HEK293 (cell line): ENCODE measurements around the gene CMIP.

Source experiments
- CTCF ChIA-PET: fragments of 350-600 bp; formaldehyde crosslinking; extraction: SDS; loops from one replicate; lab custom pipeline; 2021; ENCODE audit warnings: antibody characterized with exemption; lab: Yijun Ruan, JAX
- POLR2A ChIA-PET: fragments of 300-600 bp; formaldehyde crosslinking; extraction: SDS; loops from one replicate; lab custom pipeline; 2020; ENCODE audit warnings: antibody characterized with exemption, inconsistent platforms; lab: Yijun Ruan, JAX
- H3K27ac ChIP-seq: fragments of 200-500 bp; sonication (Bioruptor generic); 2 replicates; pipeline ENCODE4 v1.5.1; 2014; ENCODE audit warnings: low read depth, low read length, control low read depth, inconsistent platforms; ENCODE audit errors: extremely low read depth
- H3K36me3 ChIP-seq, 2 experiments: fragments of 200-500 bp in 1 of 2; sonication (Bioruptor generic) in 1 of 2; 1 replicate in 1 of 2; 2 replicates in 1 of 2; pipeline ENCODE4 v1.5.1; 2014 to 2017; ENCODE audit warnings: inconsistent platforms in 2 of 2, low read length in 2 of 2; ENCODE audit not compliant: control insufficient read depth in 2 of 2, insufficient read depth in 1 of 2
- H3K4me1 ChIP-seq: fragments of 200-500 bp; sonication (Bioruptor generic); 2 replicates; pipeline ENCODE4 v1.5.1; 2014; ENCODE audit warnings: mild to moderate bottlenecking, low read length, inconsistent platforms; ENCODE audit not compliant: control insufficient read depth, insufficient read depth
- H3K4me3 ChIP-seq: 2 replicates; pipeline ENCODE4 v1.5.1; 2011; ENCODE audit warnings: low read depth, mild to moderate bottlenecking, control low read depth, low read length, moderate library complexity
- H3K9me3 ChIP-seq: fragments of 200-500 bp; sonication (Bioruptor generic); 2 replicates; pipeline ENCODE4 v1.5.1; 2014; ENCODE audit warnings: low read depth, low read length, inconsistent platforms; ENCODE audit not compliant: control insufficient read depth, insufficient read depth
- EGR2 ChIP-seq: fragments of 450-650 bp; formaldehyde crosslinking; IDR thresholded peaks from 2 replicates; pipeline ENCODE4 v1.5.1; 2016; ENCODE audit warnings: low read depth, missing biosample characterization, missing genetic modification characterization
- GLI4 ChIP-seq: fragments of 450-650 bp; formaldehyde crosslinking; IDR thresholded peaks from 2 replicates; pipeline ENCODE4 v1.5.1; 2016; ENCODE audit warnings: missing biosample characterization, missing genetic modification characterization
- KLF1 ChIP-seq: fragments of 450-650 bp; formaldehyde crosslinking; IDR thresholded peaks from 2 replicates; pipeline ENCODE4 v1.5.1; 2016; ENCODE audit warnings: missing biosample characterization, missing genetic modification characterization
- RBAK ChIP-seq: fragments of 450-650 bp; formaldehyde crosslinking; IDR thresholded peaks from 2 replicates; pipeline ENCODE4 v1.5.1; 2016; ENCODE audit warnings: missing biosample characterization, missing genetic modification characterization
- TCF7L2 ChIP-seq: IDR thresholded peaks from 2 replicates; pipeline ENCODE4 v1.6.1; 2011; ENCODE audit warnings: low read depth, mild to moderate bottlenecking, inconsistent platforms, low read length, moderate library complexity, borderline replicate concordance
- YY2 ChIP-seq: fragments of 450-650 bp; formaldehyde crosslinking; IDR thresholded peaks from 2 replicates; pipeline ENCODE4 v1.5.1; 2016; ENCODE audit warnings: missing biosample characterization, missing genetic modification characterization
- ZEB2 ChIP-seq: fragments of 450-650 bp; formaldehyde crosslinking; IDR thresholded peaks from 2 replicates; pipeline ENCODE4 v1.5.1; 2016; ENCODE audit warnings: missing biosample characterization, missing genetic modification characterization
- ZFHX2 ChIP-seq: fragments of 450-650 bp; formaldehyde crosslinking; conservative IDR thresholded peaks from 2 replicates; pipeline ENCODE4 v1.5.1; 2016; ENCODE audit warnings: missing biosample characterization, missing genetic modification characterization
- ZFP37 ChIP-seq: fragments of 450-650 bp; formaldehyde crosslinking; IDR thresholded peaks from 2 replicates; pipeline ENCODE4 v1.5.1; 2016; ENCODE audit warnings: missing biosample characterization, missing genetic modification characterization
- ZFP41 ChIP-seq: fragments of 450-650 bp; formaldehyde crosslinking; IDR thresholded peaks from 2 replicates; pipeline ENCODE4 v1.5.1; 2016; ENCODE audit warnings: missing biosample characterization, missing genetic modification characterization, borderline replicate concordance
- ZNF114 ChIP-seq: fragments of 450-650 bp; formaldehyde crosslinking; IDR thresholded peaks from 2 replicates; pipeline ENCODE4 v1.5.0; 2017; ENCODE audit warnings: missing biosample characterization, missing genetic modification characterization
- ZNF157 ChIP-seq: fragments of 450-650 bp; formaldehyde crosslinking; IDR thresholded peaks from 2 replicates; pipeline ENCODE4 v1.5.1; 2016; ENCODE audit warnings: missing biosample characterization, missing genetic modification characterization
- ZNF23 ChIP-seq: fragments of 450-650 bp; formaldehyde crosslinking; IDR thresholded peaks from 2 replicates; pipeline ENCODE4 v1.5.1; 2016; ENCODE audit warnings: missing biosample characterization, missing genetic modification characterization, borderline replicate concordance
- ZNF292 ChIP-seq: fragments of 450-650 bp; formaldehyde crosslinking; IDR thresholded peaks from 2 replicates; pipeline ENCODE4 v1.5.1; 2016; ENCODE audit warnings: low read depth, missing biosample characterization, missing genetic modification characterization, borderline replicate concordance
- ZNF341 ChIP-seq: fragments of 450-650 bp; formaldehyde crosslinking; IDR thresholded peaks from 2 replicates; pipeline ENCODE4; 2016; ENCODE audit warnings: low read depth, missing biosample characterization, missing genetic modification characterization
- ZNF391 ChIP-seq: fragments of 450-650 bp; formaldehyde crosslinking; IDR thresholded peaks from 2 replicates; pipeline ENCODE4 v1.5.1; 2016; ENCODE audit warnings: low read depth, missing biosample characterization, missing genetic modification characterization, borderline replicate concordance
- ZNF404 ChIP-seq: fragments of 450-650 bp; formaldehyde crosslinking; IDR thresholded peaks from 2 replicates; pipeline ENCODE4 v1.5.1; 2017; ENCODE audit warnings: missing biosample characterization, missing genetic modification characterization
- ZNF416 ChIP-seq: fragments of 450-650 bp; formaldehyde crosslinking; IDR thresholded peaks from 2 replicates; pipeline ENCODE4 v1.5.1; 2016; ENCODE audit warnings: missing biosample characterization, missing genetic modification characterization
- ZNF426 ChIP-seq: fragments of 450-650 bp; formaldehyde crosslinking; IDR thresholded peaks from 2 replicates; pipeline ENCODE4 v1.5.1; 2017; ENCODE audit warnings: missing biosample characterization, missing genetic modification characterization, mild to moderate bottlenecking, inconsistent platforms, moderate library complexity
- ZNF544 ChIP-seq: fragments of 450-650 bp; formaldehyde crosslinking; IDR thresholded peaks from 2 replicates; pipeline ENCODE4 v1.5.0; 2017; ENCODE audit warnings: missing biosample characterization, missing genetic modification characterization
- ZNF560 ChIP-seq: fragments of 450-650 bp; formaldehyde crosslinking; IDR thresholded peaks from 2 replicates; pipeline ENCODE4 v1.5.1; 2017; ENCODE audit warnings: missing biosample characterization, missing genetic modification characterization, borderline replicate concordance
- ZNF561 ChIP-seq: fragments of 450-650 bp; IDR thresholded peaks from 2 replicates; pipeline ENCODE4 v1.5.1; 2018; ENCODE audit warnings: missing biosample characterization, missing genetic modification characterization, borderline replicate concordance
- ZNF596 ChIP-seq: fragments of 450-650 bp; IDR thresholded peaks from 2 replicates; pipeline ENCODE4 v1.5.0; 2018; ENCODE audit warnings: missing biosample characterization, mild to moderate bottlenecking, missing genetic modification characterization, moderate library complexity
- ZNF610 ChIP-seq: fragments of 450-650 bp; formaldehyde crosslinking; IDR thresholded peaks from 2 replicates; pipeline ENCODE4 v1.5.1; 2016; ENCODE audit warnings: missing biosample characterization, missing genetic modification characterization, borderline replicate concordance
- ZNF830 ChIP-seq: fragments of 450-650 bp; IDR thresholded peaks from 2 replicates; pipeline ENCODE4 v1.5.0; 2018; ENCODE audit warnings: missing biosample characterization, missing genetic modification characterization, low read depth, mild to moderate bottlenecking, moderate library complexity
- TF ChIP-seq, protein P1 (sequence below): fragments of 450-650 bp; formaldehyde crosslinking; IDR thresholded peaks from 2 replicates; pipeline ENCODE4 v1.5.1; 2016; ENCODE audit warnings: missing biosample characterization, missing genetic modification characterization
- TF ChIP-seq, protein P2 (sequence below): sonication (generic); formaldehyde crosslinking; IDR thresholded peaks from 2 replicates; pipeline ENCODE4 v1.8.1; 2022; ENCODE audit warnings: mild to moderate bottlenecking, moderate library complexity, missing genetic modification reagents
- TF ChIP-seq, protein P3 (sequence below): fragments of 450-650 bp; formaldehyde crosslinking; IDR thresholded peaks from 2 replicates; pipeline ENCODE4 v1.5.1; 2016; ENCODE audit warnings: missing biosample characterization, missing genetic modification characterization

CMIP gene

DNA sequence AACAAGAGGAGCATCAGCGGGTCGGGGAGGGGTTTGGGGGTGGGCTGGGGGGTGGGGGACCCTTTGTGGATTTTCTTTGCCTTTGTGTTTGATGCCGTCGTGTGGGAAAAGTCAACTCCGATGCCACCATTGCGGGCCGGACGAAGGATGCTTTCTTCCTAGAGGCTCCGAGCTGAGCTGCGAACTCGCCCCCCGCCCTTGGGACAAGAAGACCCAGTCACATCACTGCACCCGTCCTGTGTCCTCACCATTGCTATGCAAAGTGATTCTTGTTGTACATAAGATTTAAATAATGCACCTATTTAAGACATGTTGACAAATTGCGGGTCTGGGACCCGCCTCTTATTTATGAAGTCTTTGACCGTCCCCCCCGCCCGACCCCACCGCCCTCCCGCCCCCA, 265.4 kb downstream of the CMIP start (continued):
- TF ChIP-seq ZFP41 (tag by site-specific recombination) (no peak), ZNF560 (tag by site-specific recombination) (no peak), ZNF404 (no peak)

DNA sequence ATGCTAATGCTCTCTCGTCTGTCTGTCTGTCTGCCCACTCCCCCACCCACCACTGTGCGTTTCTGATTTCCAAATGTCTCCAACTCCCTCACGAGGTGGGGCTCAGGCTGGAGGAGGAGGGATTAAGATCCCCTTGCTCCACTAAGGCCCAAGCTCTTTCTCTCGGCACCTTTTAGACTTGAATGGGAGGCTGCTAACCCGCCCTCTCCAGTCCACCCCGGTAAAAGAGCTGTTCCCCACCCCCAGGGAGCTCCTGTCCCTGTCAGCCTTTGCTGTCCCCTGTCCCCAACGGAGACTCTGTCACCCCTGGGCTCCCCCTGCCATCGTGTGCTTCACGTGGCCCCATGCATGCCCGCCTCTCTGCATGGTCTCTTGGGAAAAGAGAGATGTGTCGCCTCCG, 266.0 kb downstream of the CMIP start:
- ChIA-PET CTCF (no interaction called here), POLR2A (no interaction called here)
- H3K4me3 ChIP-seq, result no peak overlapping the region
- H3K27ac ChIP-seq, result no peak overlapping the region
- no peaks in the 10 kb centered on the region for H3K9me3 ChIP-seq
- TF ChIP-seq ZFHX2 (tag by site-specific recombination) (peak; percentile 56), EGR2 (peak; percentile 78), ZNF391 (tag by site-specific recombination) (no peak), ZNF596 (tag by site-specific recombination) (no peak)
- TF ChIP-seq, all 188 proteins: peak for 2
- H3K36me3 ChIP-seq, result peaks cover 0 to 32% of the 10 kb centered on the region in 2 experiments; a peak in 1 of 3 replicates
- H3K4me1 ChIP-seq, result peaks cover 5% of the 10 kb centered on the region; the same call in 1 of the 2 replicates

DNA sequence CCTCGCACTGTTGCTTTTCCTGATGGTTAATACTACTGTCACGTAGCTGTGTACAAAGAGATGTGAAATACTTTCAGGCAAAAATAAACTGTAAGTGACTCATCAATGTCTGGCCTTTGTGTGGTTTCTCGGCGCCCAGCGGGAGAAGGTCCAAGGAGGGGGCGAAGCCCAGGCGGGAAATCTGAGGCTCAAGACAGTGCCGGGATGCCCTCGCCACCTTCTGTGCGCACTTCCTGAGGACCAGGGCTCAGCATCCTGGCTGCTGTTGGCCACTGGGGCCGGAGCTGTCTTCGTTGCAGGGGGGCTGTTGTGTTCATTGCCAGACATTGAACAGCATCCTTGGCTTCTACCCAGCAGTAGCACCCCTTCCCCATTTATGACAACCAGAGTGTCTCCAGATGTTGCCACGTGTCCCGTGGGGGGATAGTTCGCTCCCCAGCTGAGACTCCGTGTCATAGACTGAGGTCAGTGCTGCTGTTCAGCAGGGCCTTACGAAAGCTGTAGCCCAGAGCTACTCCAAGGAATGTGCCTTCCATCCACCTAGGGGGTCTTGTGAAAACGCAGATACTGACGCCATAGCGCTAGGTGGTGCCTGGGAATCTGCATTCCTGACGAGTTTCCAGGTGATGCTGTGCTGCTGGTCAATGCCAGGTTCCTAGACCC, 267.2 kb downstream of the CMIP start:
- Histone ChIP-seq H3K4me3 (no peak overlapping the region), H3K4me1 (peaks cover 5% of the 10 kb centered on the region; the same call in 1 of the 2 replicates), H3K9me3 (no peaks in the 10 kb centered on the region), H3K36me3 (peaks cover 0 to 20% of the 10 kb centered on the region in 2 experiments; a peak in 1 of 3 replicates), H3K27ac (no peak overlapping the region)
- POLR2A ChIA-PET, result no interaction called here
- CTCF ChIA-PET, result interaction anchor here (1.0 to 1.2 kb wide), 3 partner anchors 15 to 347 kb away, joined by 3 to 5 read pairs (median 4); no protein-coding TSS in a partner anchor
- TF ChIP-seq ZNF610 (tag by site-specific recombination), result no peak
- no peak for TF ChIP-seq ZNF23 (tag by site-specific recombination)
- TF ChIP-seq ZNF426 (tag by site-specific recombination), result no peak
- 0 out of 2 replicates have a peak, but pooled peaks have one; percentile 11 for TF ChIP-seq KLF1 (tag by site-specific recombination)
- peak; percentile 33; the same call in 1 of the 2 replicates for TF ChIP-seq EGR2
- TF ChIP-seq ZNF157 (tag by site-specific recombination), result no peak
- no peak for TF ChIP-seq ZNF114 (tag by site-specific recombination)
- no peak for TF ChIP-seq ZNF544 (tag by site-specific recombination)
- no peak for TF ChIP-seq ZNF292
- no peak for TF ChIP-seq ZNF416 (tag by site-specific recombination)
- no peak for TF ChIP-seq ZEB2 (tag by site-specific recombination)
- TF ChIP-seq, protein P1, sequence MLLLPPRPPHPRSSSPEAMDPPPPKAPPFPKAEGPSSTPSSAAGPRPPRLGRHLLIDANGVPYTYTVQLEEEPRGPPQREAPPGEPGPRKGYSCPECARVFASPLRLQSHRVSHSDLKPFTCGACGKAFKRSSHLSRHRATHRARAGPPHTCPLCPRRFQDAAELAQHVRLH (tag by site-specific recombination), result no peak
- TF ChIP-seq GLI4 (tag by site-specific recombination), result no peak
- TF ChIP-seq, protein P2, sequence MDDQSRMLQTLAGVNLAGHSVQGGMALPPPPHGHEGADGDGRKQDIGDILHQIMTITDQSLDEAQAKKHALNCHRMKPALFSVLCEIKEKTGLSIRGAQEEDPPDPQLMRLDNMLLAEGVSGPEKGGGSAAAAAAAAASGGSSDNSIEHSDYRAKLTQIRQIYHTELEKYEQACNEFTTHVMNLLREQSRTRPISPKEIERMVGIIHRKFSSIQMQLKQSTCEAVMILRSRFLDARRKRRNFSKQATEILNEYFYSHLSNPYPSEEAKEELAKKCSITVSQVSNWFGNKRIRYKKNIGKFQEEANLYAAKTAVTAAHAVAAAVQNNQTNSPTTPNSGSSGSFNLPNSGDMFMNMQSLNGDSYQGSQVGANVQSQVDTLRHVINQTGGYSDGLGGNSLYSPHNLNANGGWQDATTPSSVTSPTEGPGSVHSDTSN (CRISPR knock-in tag), result no peak
- no peak for TF ChIP-seq TCF7L2
- TF ChIP-seq ZFP37 (tag by site-specific recombination), result no peak
- TF ChIP-seq ZNF341, result no peak
- TF ChIP-seq RBAK (tag by site-specific recombination), result no peak
- no peak for TF ChIP-seq ZNF830 (tag by site-specific recombination)
- TF ChIP-seq YY2 (tag by site-specific recombination), result no peak
- TF ChIP-seq, protein P3, sequence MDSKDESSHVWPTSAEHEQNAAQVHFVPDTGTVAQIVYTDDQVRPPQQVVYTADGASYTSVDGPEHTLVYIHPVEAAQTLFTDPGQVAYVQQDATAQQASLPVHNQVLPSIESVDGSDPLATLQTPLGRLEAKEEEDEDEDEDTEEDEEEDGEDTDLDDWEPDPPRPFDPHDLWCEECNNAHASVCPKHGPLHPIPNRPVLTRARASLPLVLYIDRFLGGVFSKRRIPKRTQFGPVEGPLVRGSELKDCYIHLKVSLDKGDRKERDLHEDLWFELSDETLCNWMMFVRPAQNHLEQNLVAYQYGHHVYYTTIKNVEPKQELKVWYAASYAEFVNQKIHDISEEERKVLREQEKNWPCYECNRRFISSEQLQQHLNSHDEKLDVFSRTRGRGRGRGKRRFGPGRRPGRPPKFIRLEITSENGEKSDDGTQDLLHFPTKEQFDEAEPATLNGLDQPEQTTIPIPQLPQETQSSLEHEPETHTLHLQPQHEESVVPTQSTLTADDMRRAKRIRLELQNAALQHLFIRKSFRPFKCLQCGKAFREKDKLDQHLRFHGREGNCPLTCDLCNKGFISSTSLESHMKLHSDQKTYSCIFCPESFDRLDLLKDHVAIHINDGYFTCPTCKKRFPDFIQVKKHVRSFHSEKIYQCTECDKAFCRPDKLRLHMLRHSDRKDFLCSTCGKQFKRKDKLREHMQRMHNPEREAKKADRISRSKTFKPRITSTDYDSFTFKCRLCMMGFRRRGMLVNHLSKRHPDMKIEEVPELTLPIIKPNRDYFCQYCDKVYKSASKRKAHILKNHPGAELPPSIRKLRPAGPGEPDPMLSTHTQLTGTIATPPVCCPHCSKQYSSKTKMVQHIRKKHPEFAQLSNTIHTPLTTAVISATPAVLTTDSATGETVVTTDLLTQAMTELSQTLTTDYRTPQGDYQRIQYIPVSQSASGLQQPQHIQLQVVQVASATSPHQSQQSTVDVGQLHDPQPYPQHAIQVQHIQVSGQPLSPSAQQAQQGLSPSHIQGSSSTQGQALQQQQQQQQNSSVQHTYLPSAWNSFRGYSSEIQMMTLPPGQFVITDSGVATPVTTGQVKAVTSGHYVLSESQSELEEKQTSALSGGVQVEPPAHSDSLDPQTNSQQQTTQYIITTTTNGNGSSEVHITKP (tag by site-specific recombination), result 0 out of 2 replicates have a peak, but pooled peaks have one; percentile 12
- no peak for TF ChIP-seq ZNF561 (tag by site-specific recombination)
